ENCODE data around the gene MAN2A1. TPM values are rescaled to one million over a fixed set of nuclear protein-coding genes. Genes with fewer than 3 reads are reported as not detected.
"Not testable (repeated sequence)": the region's sequence is repeated elsewhere in the genome, so short reads cannot be mapped to it uniquely, and the experiment has no call there.

MAN2A1 gene
- total and polyA plus RNA-seq, 2 experiments from 2014 or later = 32.5 to 129 TPM

DNA sequence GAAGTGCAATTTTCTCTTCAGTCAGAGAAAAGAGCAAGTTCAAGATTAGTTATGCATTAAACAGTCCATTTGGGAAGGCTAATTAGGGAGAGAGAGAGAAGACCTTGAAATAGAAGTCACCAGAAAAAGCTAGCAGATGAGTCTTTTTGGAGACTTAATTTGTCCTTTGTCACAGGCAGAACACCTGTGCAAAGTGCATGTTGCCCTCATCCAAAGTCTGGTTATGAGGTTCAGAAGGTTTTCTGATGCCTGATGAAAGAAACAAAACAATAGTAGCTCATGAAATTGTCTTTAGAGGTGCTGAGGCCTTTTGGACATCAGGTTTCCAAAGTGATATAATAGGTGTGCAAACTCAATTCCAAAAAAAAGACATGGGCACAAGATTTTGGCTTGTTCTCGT lies 199.3 kb downstream of the MAN2A1 start:
- no peaks in the 10 kb centered on the region for H3F3A ChIP-seq (replicated peaks; ENCODE audit: low read depth)
- Mint-ChIP-seq H3K4me3 (no peak overlapping the region), H3K4me1 (no peaks in the 10 kb centered on the region), H3K9me3 (peaks cover 6% of the 10 kb centered on the region), H3K27me3 (ENCODE audit: insufficient read depth, low read depth, poor library complexity) (no peaks in the 10 kb centered on the region), H3K36me3 (ENCODE audit: low read depth) (peaks cover 3% of the 10 kb centered on the region; the same call in 2 of the 3 replicates), H3K27ac (no peak overlapping the region)
- DNase-seq (ENCODE audit: low spot score) = no peak
- no peak for ATAC-seq
- H3K4me3 ChIP-seq = no peak overlapping the region
- no peak overlapping the region for H3K27ac ChIP-seq (ENCODE audit: low read depth)
- no peaks in the 10 kb centered on the region for H3K9me2 ChIP-seq (ENCODE audit: insufficient read depth)
- TF ChIP-seq JUNB (IDR thresholded peaks at IDR 0.05; ENCODE audit: unreplicated experiment) (no peak), STAT1 (IDR thresholded peaks at IDR 0.05; ENCODE audit: unreplicated experiment) (no peak), POLR2AphosphoS5 (IDR thresholded peaks at IDR 0.05; ENCODE audit: low read depth) (no peak), EZH2 (IDR thresholded peaks at IDR 0.05; ENCODE audit: low read depth, unreplicated experiment) (no peak), ZNF331 (CRISPR knock-in tag; IDR thresholded peaks at IDR 0.05; ENCODE audit: low read depth) (no peak), ZNF114 (CRISPR knock-in tag; IDR thresholded peaks at IDR 0.05) (no peak)
- TF ChIP-seq, protein P1, sequence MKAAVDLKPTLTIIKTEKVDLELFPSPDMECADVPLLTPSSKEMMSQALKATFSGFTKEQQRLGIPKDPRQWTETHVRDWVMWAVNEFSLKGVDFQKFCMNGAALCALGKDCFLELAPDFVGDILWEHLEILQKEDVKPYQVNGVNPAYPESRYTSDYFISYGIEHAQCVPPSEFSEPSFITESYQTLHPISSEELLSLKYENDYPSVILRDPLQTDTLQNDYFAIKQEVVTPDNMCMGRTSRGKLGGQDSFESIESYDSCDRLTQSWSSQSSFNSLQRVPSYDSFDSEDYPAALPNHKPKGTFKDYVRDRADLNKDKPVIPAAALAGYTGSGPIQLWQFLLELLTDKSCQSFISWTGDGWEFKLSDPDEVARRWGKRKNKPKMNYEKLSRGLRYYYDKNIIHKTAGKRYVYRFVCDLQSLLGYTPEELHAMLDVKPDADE (IDR thresholded peaks at IDR 0.05) = no peak
- TF ChIP-seq, protein P2, sequence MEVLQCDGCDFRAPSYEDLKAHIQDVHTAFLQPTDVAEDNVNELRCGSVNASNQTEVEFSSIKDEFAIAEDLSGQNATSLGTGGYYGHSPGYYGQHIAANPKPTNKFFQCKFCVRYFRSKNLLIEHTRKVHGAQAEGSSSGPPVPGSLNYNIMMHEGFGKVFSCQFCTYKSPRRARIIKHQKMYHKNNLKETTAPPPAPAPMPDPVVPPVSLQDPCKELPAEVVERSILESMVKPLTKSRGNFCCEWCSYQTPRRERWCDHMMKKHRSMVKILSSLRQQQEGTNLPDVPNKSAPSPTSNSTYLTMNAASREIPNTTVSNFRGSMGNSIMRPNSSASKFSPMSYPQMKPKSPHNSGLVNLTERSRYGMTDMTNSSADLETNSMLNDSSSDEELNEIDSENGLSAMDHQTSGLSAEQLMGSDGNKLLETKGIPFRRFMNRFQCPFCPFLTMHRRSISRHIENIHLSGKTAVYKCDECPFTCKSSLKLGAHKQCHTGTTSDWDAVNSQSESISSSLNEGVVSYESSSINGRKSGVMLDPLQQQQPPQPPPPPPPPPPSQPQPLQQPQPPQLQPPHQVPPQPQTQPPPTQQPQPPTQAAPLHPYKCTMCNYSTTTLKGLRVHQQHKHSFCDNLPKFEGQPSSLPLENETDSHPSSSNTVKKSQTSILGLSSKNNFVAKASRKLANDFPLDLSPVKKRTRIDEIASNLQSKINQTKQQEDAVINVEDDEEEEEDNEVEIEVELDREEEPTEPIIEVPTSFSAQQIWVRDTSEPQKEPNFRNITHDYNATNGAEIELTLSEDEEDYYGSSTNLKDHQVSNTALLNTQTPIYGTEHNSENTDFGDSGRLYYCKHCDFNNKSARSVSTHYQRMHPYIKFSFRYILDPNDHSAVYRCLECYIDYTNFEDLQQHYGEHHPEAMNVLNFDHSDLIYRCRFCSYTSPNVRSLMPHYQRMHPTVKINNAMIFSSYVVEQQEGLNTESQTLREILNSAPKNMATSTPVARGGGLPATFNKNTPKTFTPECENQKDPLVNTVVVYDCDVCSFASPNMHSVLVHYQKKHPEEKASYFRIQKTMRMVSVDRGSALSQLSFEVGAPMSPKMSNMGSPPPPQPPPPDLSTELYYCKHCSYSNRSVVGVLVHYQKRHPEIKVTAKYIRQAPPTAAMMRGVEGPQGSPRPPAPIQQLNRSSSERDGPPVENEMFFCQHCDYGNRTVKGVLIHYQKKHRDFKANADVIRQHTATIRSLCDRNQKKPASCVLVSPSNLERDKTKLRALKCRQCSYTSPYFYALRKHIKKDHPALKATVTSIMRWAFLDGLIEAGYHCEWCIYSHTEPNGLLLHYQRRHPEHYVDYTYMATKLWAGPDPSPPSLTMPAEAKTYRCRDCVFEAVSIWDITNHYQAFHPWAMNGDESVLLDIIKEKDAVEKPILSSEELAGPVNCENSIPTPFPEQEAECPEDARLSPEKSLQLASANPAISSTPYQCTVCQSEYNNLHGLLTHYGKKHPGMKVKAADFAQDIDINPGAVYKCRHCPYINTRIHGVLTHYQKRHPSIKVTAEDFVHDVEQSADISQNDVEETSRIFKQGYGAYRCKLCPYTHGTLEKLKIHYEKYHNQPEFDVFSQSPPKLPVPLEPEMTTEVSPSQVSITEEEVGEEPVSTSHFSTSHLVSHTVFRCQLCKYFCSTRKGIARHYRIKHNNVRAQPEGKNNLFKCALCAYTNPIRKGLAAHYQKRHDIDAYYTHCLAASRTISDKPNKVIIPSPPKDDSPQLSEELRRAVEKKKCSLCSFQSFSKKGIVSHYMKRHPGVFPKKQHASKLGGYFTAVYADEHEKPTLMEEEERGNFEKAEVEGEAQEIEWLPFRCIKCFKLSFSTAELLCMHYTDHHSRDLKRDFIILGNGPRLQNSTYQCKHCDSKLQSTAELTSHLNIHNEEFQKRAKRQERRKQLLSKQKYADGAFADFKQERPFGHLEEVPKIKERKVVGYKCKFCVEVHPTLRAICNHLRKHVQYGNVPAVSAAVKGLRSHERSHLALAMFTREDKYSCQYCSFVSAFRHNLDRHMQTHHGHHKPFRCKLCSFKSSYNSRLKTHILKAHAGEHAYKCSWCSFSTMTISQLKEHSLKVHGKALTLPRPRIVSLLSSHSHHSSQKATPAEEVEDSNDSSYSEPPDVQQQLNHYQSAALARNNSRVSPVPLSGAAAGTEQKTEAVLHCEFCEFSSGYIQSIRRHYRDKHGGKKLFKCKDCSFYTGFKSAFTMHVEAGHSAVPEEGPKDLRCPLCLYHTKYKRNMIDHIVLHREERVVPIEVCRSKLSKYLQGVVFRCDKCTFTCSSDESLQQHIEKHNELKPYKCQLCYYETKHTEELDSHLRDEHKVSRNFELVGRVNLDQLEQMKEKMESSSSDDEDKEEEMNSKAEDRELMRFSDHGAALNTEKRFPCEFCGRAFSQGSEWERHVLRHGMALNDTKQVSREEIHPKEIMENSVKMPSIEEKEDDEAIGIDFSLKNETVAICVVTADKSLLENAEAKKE (CRISPR knock-in tag; IDR thresholded peaks at IDR 0.05) = no peak
- TF ChIP-seq, protein P3, sequence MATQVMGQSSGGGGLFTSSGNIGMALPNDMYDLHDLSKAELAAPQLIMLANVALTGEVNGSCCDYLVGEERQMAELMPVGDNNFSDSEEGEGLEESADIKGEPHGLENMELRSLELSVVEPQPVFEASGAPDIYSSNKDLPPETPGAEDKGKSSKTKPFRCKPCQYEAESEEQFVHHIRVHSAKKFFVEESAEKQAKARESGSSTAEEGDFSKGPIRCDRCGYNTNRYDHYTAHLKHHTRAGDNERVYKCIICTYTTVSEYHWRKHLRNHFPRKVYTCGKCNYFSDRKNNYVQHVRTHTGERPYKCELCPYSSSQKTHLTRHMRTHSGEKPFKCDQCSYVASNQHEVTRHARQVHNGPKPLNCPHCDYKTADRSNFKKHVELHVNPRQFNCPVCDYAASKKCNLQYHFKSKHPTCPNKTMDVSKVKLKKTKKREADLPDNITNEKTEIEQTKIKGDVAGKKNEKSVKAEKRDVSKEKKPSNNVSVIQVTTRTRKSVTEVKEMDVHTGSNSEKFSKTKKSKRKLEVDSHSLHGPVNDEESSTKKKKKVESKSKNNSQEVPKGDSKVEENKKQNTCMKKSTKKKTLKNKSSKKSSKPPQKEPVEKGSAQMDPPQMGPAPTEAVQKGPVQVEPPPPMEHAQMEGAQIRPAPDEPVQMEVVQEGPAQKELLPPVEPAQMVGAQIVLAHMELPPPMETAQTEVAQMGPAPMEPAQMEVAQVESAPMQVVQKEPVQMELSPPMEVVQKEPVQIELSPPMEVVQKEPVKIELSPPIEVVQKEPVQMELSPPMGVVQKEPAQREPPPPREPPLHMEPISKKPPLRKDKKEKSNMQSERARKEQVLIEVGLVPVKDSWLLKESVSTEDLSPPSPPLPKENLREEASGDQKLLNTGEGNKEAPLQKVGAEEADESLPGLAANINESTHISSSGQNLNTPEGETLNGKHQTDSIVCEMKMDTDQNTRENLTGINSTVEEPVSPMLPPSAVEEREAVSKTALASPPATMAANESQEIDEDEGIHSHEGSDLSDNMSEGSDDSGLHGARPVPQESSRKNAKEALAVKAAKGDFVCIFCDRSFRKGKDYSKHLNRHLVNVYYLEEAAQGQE (IDR thresholded peaks at IDR 0.05; ENCODE audit: unreplicated experiment) = no peak
- no peaks in the 10 kb centered on the region for H3K4me1 ChIP-seq (ENCODE audit: insufficient read depth)
- no peaks in the 10 kb centered on the region; the same call in 1 of the 2 replicates for H3K36me3 ChIP-seq (ENCODE audit: insufficient read depth)
- no peaks in the 10 kb centered on the region for H3K79me2 ChIP-seq (replicated peaks; ENCODE audit: insufficient read depth)
- no peaks in the 10 kb centered on the region for H4K20me1 ChIP-seq (replicated peaks; ENCODE audit: insufficient read depth)
- H3K27me3 ChIP-seq (ENCODE audit: insufficient read depth) = no peaks in the 10 kb centered on the region
- no peak overlapping the region for H2AFZ ChIP-seq
- no peak overlapping the region for H3K4me2 ChIP-seq

DNA sequence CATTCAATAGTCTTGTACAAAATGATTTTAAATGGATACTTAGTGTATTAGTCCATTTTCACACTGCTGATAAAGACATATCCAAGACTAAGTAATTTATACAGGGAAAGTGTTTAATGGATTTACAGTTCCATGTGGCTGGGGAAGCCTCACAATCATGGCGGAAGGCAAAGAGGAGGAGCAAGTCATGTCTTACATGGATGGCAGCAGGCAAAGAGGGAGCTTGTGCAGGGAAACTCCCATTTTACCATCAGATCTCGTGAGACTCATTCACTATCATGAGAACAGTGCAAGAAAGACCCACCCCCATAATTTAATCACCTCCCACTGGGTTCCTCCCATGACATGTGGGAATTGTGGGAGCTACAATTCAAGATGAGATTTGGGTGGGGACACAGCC lies 203.5 kb downstream of the MAN2A1 start:
- H3K36me3 Mint-ChIP-seq (ENCODE audit: low read depth); H3K79me2 ChIP-seq (replicated peaks; ENCODE audit: insufficient read depth); ATAC-seq; H3K4me3 ChIP-seq; H3K9me3 Mint-ChIP-seq; H3K9me2 ChIP-seq (ENCODE audit: insufficient read depth); H3K4me1 ChIP-seq (ENCODE audit: insufficient read depth); H3K27me3 ChIP-seq (ENCODE audit: insufficient read depth); H3K27ac ChIP-seq (ENCODE audit: low read depth); H3K36me3 ChIP-seq (ENCODE audit: insufficient read depth); H3K27ac Mint-ChIP-seq; H3K4me2 ChIP-seq; H3F3A ChIP-seq (replicated peaks; ENCODE audit: low read depth); H3K27me3 Mint-ChIP-seq (ENCODE audit: insufficient read depth, low read depth, poor library complexity); H3K4me3 Mint-ChIP-seq; H4K20me1 ChIP-seq (replicated peaks; ENCODE audit: insufficient read depth); H3K4me1 Mint-ChIP-seq; DNase-seq (ENCODE audit: low spot score); H2AFZ ChIP-seq: not testable (repeated sequence)
